ENCODE results near the gene SYTL2.

Gene SYTL2

GRCh38 chr11:85651118-85651517 is 159.8 kb downstream of the SYTL2 start:
- DNase-seq = no peak

- DNase-seq = peak; percentile 88
Observed at GRCh38 chr11:85647604-85648299, 163.2 kb downstream of the SYTL2 start, which contains the start of gene TMEM126A. TMEM126A (plus strand) TSS chr11:85647967; CDS start chr11:85650256, 2,289 bp downstream.

- no peak for DNase-seq
Observed at GRCh38 chr11:85647078-85647477, 163.9 kb downstream of the SYTL2 start.
